ENCODE results near the gene VNN1. TPM values are rescaled to one million over a fixed set of nuclear protein-coding genes. Genes with fewer than 3 reads are reported as not detected.
"Not testable (repeated sequence)": the region's sequence is repeated elsewhere in the genome, so short reads cannot be mapped to it uniquely, and the experiment has no call there.

Gene VNN1
- total and polyA plus RNA-seq, 2 donors (not counting 1 experiment from before 2014, with no cell fraction given): not detected

DNA sequence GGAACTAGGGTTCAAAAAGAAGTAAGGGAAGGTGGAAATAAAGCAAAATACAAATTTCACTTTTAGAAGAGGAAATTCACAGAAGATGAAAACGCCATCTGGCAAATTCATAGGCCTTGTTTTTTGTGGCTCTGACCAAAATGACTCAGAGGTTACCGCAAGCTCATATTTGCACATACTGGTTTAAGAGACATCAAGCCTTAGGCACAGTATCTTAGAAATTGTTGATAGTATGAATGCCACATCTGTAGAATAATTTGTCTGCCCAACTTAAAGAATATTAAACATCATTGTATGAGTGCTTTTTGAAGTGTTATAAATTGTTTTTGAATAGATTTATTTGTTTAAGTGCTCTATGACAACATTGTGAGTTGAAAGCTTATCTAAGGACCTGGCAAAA is 65.5 kb downstream of the VNN1 start:
- Histone ChIP-seq H3K4me2 (ENCODE audit: extremely low read depth, insufficient read depth, low read length) (no peak overlapping the region), H3K9me3 (ENCODE audit: control insufficient read depth, insufficient read depth, low read depth, low read length) (no peaks in the 10 kb centered on the region), H4K20me1 (ENCODE audit: control insufficient read depth, extremely low read depth, insufficient read depth, low read length) (no peaks in the 10 kb centered on the region), H2AFZ (ENCODE audit: low read length) (no peak overlapping the region), H3K27me3 (ENCODE audit: control insufficient read depth, insufficient read depth, low read length) (no peaks in the 10 kb centered on the region), H3K79me2 (ENCODE audit: control insufficient read depth, insufficient read depth, low read length) (no peaks in the 10 kb centered on the region), H3K9ac (ENCODE audit: insufficient read depth, low read length) (no peak overlapping the region), H3K4me1 (ENCODE audit: control insufficient read depth, extremely low read depth, insufficient read depth, low read length) (no peaks in the 10 kb centered on the region), H3K27ac (ENCODE audit: insufficient read depth, low read length) (no peak overlapping the region), H3K36me3 (ENCODE audit: control insufficient read depth, insufficient read depth, low read length) (no peaks in the 10 kb centered on the region), H3K4me3 (replicated peaks in 1 of 4; ENCODE audit: control extremely low read depth in 1 of 4, insufficient read depth in 1 of 4, low read depth in 3 of 4, low read length in 4 of 4) (no peak overlapping the region)
- TF ChIP-seq, protein P1, sequence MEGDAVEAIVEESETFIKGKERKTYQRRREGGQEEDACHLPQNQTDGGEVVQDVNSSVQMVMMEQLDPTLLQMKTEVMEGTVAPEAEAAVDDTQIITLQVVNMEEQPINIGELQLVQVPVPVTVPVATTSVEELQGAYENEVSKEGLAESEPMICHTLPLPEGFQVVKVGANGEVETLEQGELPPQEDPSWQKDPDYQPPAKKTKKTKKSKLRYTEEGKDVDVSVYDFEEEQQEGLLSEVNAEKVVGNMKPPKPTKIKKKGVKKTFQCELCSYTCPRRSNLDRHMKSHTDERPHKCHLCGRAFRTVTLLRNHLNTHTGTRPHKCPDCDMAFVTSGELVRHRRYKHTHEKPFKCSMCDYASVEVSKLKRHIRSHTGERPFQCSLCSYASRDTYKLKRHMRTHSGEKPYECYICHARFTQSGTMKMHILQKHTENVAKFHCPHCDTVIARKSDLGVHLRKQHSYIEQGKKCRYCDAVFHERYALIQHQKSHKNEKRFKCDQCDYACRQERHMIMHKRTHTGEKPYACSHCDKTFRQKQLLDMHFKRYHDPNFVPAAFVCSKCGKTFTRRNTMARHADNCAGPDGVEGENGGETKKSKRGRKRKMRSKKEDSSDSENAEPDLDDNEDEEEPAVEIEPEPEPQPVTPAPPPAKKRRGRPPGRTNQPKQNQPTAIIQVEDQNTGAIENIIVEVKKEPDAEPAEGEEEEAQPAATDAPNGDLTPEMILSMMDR (conservative IDR thresholded peaks at IDR 0.05 in 1 of 2, IDR thresholded peaks at IDR 0.05 in 1 of 2; ENCODE audit: low read depth in 1 of 2, low read length in 2 of 2): no peak
- TF ChIP-seq EZH2 (IDR thresholded peaks at IDR 0.05; ENCODE audit: low read length, missing control alignments): no peak
- DNase-seq (ENCODE audit: low read depth in 2 of 2): peak; percentile 79 to 84

DNA sequence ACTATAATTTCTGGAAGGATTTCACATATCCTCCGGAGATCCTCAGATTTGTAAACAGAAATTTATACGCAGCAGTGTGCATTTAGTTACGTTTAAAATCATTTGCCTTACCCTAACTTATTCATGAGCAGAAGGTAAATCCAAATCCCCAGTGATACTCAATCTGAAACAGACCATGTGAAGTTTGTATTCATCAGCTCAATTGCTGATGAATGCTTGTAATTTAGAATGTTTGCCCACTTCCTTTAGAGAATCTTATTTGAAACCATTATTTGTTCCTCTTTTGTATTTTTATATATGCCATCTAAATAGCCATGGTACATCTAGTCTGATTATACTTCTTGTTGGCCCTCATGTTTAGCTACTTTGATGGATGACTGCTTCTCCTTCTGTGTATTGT is 70.3 kb downstream of the VNN1 start:
- Histone ChIP-seq H2AFZ (ENCODE audit: low read length) (no peak overlapping the region), H3K9ac (ENCODE audit: insufficient read depth, low read length) (no peak overlapping the region), H3K27me3 (ENCODE audit: control insufficient read depth, insufficient read depth, low read length) (no peaks in the 10 kb centered on the region), H3K36me3 (ENCODE audit: control insufficient read depth, insufficient read depth, low read length) (no peaks in the 10 kb centered on the region), H3K9me3 (ENCODE audit: control insufficient read depth, insufficient read depth, low read depth, low read length) (no peaks in the 10 kb centered on the region), H4K20me1 (ENCODE audit: control insufficient read depth, extremely low read depth, insufficient read depth, low read length) (no peaks in the 10 kb centered on the region), H3K4me1 (ENCODE audit: control insufficient read depth, extremely low read depth, insufficient read depth, low read length) (no peaks in the 10 kb centered on the region), H3K4me3 (replicated peaks in 1 of 4; ENCODE audit: control extremely low read depth in 1 of 4, insufficient read depth in 1 of 4, low read depth in 3 of 4, low read length in 4 of 4) (no peak overlapping the region), H3K79me2 (ENCODE audit: control insufficient read depth, insufficient read depth, low read length) (no peaks in the 10 kb centered on the region), H3K27ac (ENCODE audit: insufficient read depth, low read length) (no peak overlapping the region), H3K4me2 (ENCODE audit: extremely low read depth, insufficient read depth, low read length) (no peak overlapping the region)
- DNase-seq (ENCODE audit: low read depth in 2 of 2): no peak
- no peak for TF ChIP-seq EZH2 (IDR thresholded peaks at IDR 0.05; ENCODE audit: low read length, missing control alignments)
- TF ChIP-seq, protein P1 (conservative IDR thresholded peaks at IDR 0.05 in 1 of 2, IDR thresholded peaks at IDR 0.05 in 1 of 2; ENCODE audit: low read depth in 1 of 2, low read length in 2 of 2): no peak

DNA sequence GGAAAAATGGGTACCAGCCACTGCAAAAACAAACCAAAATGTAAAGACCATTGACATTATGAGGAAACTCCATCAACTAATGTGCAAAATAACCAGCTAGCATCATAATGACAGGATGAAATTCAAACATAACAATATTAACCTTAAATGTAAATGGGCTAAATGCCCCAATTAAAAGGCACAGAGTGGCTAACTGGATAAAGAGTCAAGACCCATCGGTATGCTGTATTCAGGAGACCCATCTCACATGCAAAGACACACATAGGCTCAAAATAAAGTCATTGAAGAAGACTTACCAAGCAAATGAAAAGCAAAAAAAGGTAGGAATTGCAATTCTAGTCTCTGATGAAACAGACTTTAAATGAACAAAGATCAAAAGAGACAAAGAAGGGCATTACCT is 76.7 kb downstream of the VNN1 start:
- H3K36me3 ChIP-seq (ENCODE audit: control insufficient read depth, insufficient read depth, low read length); H3K4me1 ChIP-seq (ENCODE audit: control insufficient read depth, extremely low read depth, insufficient read depth, low read length); H3K4me3 ChIP-seq (replicated peaks in 1 of 4; ENCODE audit: control extremely low read depth in 1 of 4, insufficient read depth in 1 of 4, low read depth in 3 of 4, low read length in 4 of 4); H4K20me1 ChIP-seq (ENCODE audit: control insufficient read depth, extremely low read depth, insufficient read depth, low read length); H2AFZ ChIP-seq (ENCODE audit: low read length); DNase-seq (ENCODE audit: low read depth in 2 of 2); H3K9me3 ChIP-seq (ENCODE audit: control insufficient read depth, insufficient read depth, low read depth, low read length); H3K79me2 ChIP-seq (ENCODE audit: control insufficient read depth, insufficient read depth, low read length); H3K4me2 ChIP-seq (ENCODE audit: extremely low read depth, insufficient read depth, low read length); H3K27ac ChIP-seq (ENCODE audit: insufficient read depth, low read length); H3K9ac ChIP-seq (ENCODE audit: insufficient read depth, low read length); H3K27me3 ChIP-seq (ENCODE audit: control insufficient read depth, insufficient read depth, low read length): not testable (repeated sequence)

DNA sequence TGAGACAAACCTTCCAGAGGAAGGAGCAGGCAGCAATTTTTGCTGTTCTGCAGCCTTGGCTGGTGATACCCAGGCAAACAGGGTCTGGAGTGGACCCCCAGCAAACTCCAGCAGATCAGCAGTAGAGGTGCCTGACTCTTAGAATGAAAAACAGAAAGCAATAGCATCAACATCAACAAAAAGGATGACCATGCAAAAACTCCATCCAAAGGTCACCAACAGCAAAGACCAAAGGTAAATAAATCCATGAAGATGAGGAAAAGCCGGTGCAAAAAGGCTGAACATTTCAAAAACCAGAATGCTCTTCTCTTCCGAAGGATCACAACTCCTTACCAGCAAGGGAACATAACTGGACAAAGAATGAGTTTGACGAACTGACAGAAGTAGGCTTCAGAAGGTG is 77.9 kb downstream of the VNN1 start:
- H3K9me3 ChIP-seq (ENCODE audit: control insufficient read depth, insufficient read depth, low read depth, low read length); H3K27me3 ChIP-seq (ENCODE audit: control insufficient read depth, insufficient read depth, low read length); H3K36me3 ChIP-seq (ENCODE audit: control insufficient read depth, insufficient read depth, low read length); H3K79me2 ChIP-seq (ENCODE audit: control insufficient read depth, insufficient read depth, low read length); H3K4me3 ChIP-seq (replicated peaks in 1 of 4; ENCODE audit: control extremely low read depth in 1 of 4, insufficient read depth in 1 of 4, low read depth in 3 of 4, low read length in 4 of 4); H4K20me1 ChIP-seq (ENCODE audit: control insufficient read depth, extremely low read depth, insufficient read depth, low read length); H3K9ac ChIP-seq (ENCODE audit: insufficient read depth, low read length); H3K4me2 ChIP-seq (ENCODE audit: extremely low read depth, insufficient read depth, low read length); H3K4me1 ChIP-seq (ENCODE audit: control insufficient read depth, extremely low read depth, insufficient read depth, low read length); H3K27ac ChIP-seq (ENCODE audit: insufficient read depth, low read length); DNase-seq (ENCODE audit: low read depth in 2 of 2); H2AFZ ChIP-seq (ENCODE audit: low read length): not testable (repeated sequence)

DNA sequence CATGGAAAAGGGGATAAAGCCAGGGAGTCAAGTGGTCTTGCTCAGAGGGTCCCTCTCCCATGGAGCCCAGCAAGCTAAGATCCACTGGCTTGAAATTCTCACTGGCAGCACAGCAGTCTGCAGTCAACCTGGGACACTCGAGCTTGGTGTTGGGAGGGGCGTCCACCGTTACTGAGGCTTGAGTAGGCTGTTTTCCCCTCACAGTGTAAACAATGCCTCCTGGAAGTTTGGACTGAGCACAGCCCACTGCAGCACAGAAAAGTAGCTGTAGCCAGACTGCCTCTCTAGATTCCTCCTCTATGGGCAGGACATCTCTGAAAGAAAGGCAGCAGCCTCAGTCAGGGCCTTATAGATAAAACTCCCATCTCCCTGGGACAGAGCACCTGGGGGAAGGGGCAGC is 78.6 kb downstream of the VNN1 start:
- not testable (repeated sequence) for H3K79me2 ChIP-seq (ENCODE audit: control insufficient read depth, insufficient read depth, low read length); H3K36me3 ChIP-seq (ENCODE audit: control insufficient read depth, insufficient read depth, low read length); H4K20me1 ChIP-seq (ENCODE audit: control insufficient read depth, extremely low read depth, insufficient read depth, low read length); H3K4me2 ChIP-seq (ENCODE audit: extremely low read depth, insufficient read depth, low read length); H3K4me3 ChIP-seq (replicated peaks in 1 of 4; ENCODE audit: control extremely low read depth in 1 of 4, insufficient read depth in 1 of 4, low read depth in 3 of 4, low read length in 4 of 4); DNase-seq (ENCODE audit: low read depth in 2 of 2); H3K27ac ChIP-seq (ENCODE audit: insufficient read depth, low read length); H3K4me1 ChIP-seq (ENCODE audit: control insufficient read depth, extremely low read depth, insufficient read depth, low read length); H2AFZ ChIP-seq (ENCODE audit: low read length); H3K9me3 ChIP-seq (ENCODE audit: control insufficient read depth, insufficient read depth, low read depth, low read length); H3K27me3 ChIP-seq (ENCODE audit: control insufficient read depth, insufficient read depth, low read length); H3K9ac ChIP-seq (ENCODE audit: insufficient read depth, low read length)
